Breast epithelium (tissue), 3 donors: ENCODE results near the gene IGFBPL1.
A peak's percentile ranks its signal among the peaks of the same experiment; 100 is the strongest.

Source experiments
- POLR2A ChIP-seq: fragments of 450-650 bp; IDR thresholded peaks from one replicate; pipeline ENCODE4 v1.6.1; 2016; ENCODE audit warnings: antibody characterized with exemption, mild to moderate bottlenecking, moderate library complexity
- POLR2AphosphoS5 ChIP-seq, 3 donors: sonication (generic); formaldehyde crosslinking; IDR thresholded peaks; one replicate each; pipeline ENCODE4 v1.6.1; 2017; ENCODE audit warnings: antibody characterized with exemption in 3 of 3
- TF ChIP-seq, protein P1 (sequence below), 3 donors: fragments of 450-650 bp; IDR thresholded peaks; one replicate each; pipeline ENCODE4 v1.5.1; 2016 to 2017; ENCODE audit warnings: antibody characterized with exemption in 3 of 3, mild to moderate bottlenecking in 3 of 3, moderate library complexity in 3 of 3

DNA sequence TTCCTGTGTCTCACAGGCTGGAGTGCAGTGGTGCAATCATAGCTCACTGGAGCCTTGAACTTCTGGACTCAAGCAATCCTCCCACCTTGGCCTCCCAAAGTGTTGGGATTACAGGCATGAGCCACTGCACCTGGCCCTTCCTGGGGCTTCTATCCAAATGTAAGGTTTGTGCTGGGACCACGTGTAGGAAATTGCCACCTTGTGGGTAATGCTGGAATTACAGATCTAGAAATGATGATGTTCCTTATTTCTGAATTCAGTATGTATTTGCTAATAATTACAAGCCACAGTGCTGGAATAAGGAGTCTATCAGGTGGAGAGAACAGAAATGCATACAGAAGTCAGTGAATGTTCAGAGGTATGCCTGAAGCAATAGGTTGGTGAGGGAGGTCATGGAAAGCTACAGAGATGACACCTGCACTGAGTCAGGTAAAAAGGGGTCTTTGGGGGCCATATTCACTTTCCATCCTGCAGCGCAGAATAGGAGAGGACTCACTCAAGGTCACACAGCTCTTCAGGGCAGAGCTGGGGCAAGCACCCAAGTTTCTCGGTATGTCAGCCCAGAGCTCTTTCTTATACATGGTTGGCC, 8.8 kb upstream of the IGFBPL1 start:
- TF ChIP-seq, protein P1, sequence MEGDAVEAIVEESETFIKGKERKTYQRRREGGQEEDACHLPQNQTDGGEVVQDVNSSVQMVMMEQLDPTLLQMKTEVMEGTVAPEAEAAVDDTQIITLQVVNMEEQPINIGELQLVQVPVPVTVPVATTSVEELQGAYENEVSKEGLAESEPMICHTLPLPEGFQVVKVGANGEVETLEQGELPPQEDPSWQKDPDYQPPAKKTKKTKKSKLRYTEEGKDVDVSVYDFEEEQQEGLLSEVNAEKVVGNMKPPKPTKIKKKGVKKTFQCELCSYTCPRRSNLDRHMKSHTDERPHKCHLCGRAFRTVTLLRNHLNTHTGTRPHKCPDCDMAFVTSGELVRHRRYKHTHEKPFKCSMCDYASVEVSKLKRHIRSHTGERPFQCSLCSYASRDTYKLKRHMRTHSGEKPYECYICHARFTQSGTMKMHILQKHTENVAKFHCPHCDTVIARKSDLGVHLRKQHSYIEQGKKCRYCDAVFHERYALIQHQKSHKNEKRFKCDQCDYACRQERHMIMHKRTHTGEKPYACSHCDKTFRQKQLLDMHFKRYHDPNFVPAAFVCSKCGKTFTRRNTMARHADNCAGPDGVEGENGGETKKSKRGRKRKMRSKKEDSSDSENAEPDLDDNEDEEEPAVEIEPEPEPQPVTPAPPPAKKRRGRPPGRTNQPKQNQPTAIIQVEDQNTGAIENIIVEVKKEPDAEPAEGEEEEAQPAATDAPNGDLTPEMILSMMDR (IDR thresholded peaks at IDR 0.05): peak; percentile 45 to 55 (median 52)
- TF ChIP-seq POLR2A (no peak), POLR2AphosphoS5 (IDR thresholded peaks at IDR 0.05) (no peak)
